Activated naive CD4-positive, alpha-beta T cell (primary cell): ENCODE data around the gene AQP2.
"Not testable (repeated sequence)": the region's sequence is repeated elsewhere in the genome, so short reads cannot be mapped to it uniquely, and the experiment has no call there.

ENCODE experiments used
- DNase-seq, 4 experiments: peaks; one replicate each; lab custom pipeline; 2025; lab: John Stamatoyannopoulos, UW

Gene AQP2

DNA sequence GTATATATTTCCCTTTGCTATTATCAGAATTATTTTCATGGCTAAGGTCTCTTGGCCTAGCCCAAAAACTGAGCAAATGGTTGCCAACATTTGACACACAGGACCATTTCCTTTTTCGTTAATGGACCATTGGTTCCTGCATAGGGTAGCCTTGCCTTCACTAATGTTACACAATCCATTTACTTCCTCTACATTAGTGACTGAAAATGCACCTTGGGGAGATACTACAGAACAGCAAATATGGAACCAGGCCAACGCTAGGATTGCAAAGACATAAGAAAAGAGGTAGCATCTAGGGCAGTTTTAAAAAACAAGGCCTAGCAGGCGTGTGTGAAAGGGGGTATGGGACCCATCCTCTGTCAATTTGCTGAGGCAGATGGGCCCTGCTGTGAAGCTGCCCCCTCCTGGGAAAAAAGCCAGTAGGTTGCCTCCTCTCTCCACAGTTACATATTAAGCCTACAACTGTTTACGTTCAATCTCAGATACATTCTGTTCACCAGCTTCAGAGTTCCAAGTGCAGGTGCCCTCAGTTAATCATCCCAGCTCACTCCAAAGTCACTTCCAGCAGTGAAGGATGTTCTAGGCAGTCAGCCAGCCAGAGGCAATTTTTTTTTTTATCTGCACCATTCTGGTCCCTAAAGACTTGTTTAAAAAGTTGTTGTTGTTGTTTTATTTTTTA, 37.2 kb downstream of the AQP2 start:
- no peak for DNase-seq

- not testable (repeated sequence) for DNase-seq
Measured at GRCh38 chr12:49989400-49989799, 38.9 kb downstream of the AQP2 start.

- DNase-seq: no peak
Measured at GRCh38 chr12:49990273-49990672, 39.7 kb downstream of the AQP2 start.

DNA sequence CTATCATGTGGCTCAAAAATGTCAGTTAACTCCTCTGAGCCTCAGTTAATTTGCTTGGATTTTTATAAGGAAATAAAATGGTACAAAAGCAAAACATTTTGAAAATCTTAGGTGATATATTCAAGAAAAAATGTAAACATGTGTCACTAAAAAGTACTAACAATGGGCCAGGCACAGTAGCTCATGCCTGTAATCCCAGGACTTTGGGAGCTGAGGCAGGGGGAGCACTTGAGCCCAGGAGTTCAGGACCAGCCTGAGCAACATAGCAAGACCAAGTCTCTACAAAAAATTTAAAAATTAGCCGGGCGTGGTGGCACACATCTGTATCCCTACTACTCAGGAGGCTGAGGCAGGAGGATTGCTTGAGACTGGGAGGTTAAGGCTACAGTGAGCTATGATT, 47.9 kb downstream of the AQP2 start:
- no peak for DNase-seq

GRCh38 chr12:50003595-50003994, 53.1 kb downstream of the AQP2 start:
- no peak for DNase-seq

DNA sequence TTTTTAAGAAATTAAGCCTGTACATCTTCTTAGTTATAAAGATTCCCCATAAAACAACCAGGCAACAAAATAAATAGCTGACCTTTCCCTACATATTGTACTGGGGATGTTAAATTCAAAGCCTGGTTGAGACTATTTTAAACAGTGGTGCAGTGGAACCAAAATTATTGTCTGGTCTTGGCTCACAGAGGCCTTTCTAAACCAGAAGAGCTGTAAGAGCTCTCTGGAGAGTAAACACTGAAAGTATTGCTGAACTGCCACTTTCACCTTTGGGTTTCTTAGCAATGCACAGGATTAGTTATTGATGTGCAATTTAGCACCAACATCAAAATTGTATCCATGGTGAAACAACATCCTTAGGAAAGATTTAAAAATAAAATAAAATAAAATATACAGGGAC, 54.2 kb downstream of the AQP2 start:
- DNase-seq: no peak

GRCh38 chr12:50005175-50005574, 54.6 kb downstream of the AQP2 start:
- DNase-seq: no peak

- no peak for DNase-seq
Measured at GRCh38 chr12:50006280-50006679, 55.7 kb downstream of the AQP2 start.

GRCh38 chr12:50006754-50007442, 56.4 kb downstream of the AQP2 start:
- DNase-seq: no peak
